ENCODE results near the gene PPARG. TPM values are rescaled to one million over a fixed set of nuclear protein-coding genes. Genes with fewer than 3 reads are reported as not detected.

The PPARG gene
- total and polyA plus RNA-seq, 8 donors: 7.9 to 85.2 (median 29.3) TPM

- H3K36me3 ChIP-seq: peaks cover 0 to 9% (median 0%) of the 10 kb centered on the region in 4 donors
- TF ChIP-seq CTCF (IDR thresholded peaks at IDR 0.05) (no peak), POLR2A (IDR thresholded peaks at IDR 0.05) (no peak), POLR2AphosphoS5 (IDR thresholded peaks at IDR 0.05) (no peak), EP300 (IDR thresholded peaks at IDR 0.05) (no peak)
- peaks cover 12 to 32% (median 22%) of the 10 kb centered on the region in 4 donors for H3K4me1 ChIP-seq
- H3K4me3 ChIP-seq: no peak overlapping the region
- H3K27ac ChIP-seq: no peak overlapping the region
- peak in 1 of 2 donors; percentile 41 for DNase-seq
- no peaks in the 10 kb centered on the region for H3K9me3 ChIP-seq
- 83 to 94% (median 90%) methylated on average over 3 of the region's 3 CpGs for WGBS, 5 donors
- intact Hi-C loops (cut with DNase I; ENCODE audit: low total_unique reads): no loop called here
- H3K27me3 ChIP-seq: no peaks in the 10 kb centered on the region
These were observed 131.5 kb downstream of the PPARG start for GRCh38 chr3:12420393-12420792.

- peaks cover 0 to 9% (median 0%) of the 10 kb centered on the region in 4 donors for H3K36me3 ChIP-seq
- intact Hi-C loops (cut with DNase I; ENCODE audit: low total_unique reads): no loop called here
- 93 to 97% (median 96%) methylated on average over 4 to 5 of the region's 5 CpGs for WGBS, 5 donors
- peaks cover 12 to 38% (median 22%) of the 10 kb centered on the region in 4 donors for H3K4me1 ChIP-seq
- H3K4me3 ChIP-seq: no peak overlapping the region
- TF ChIP-seq EP300 (IDR thresholded peaks at IDR 0.05) (no peak), POLR2A (IDR thresholded peaks at IDR 0.05) (no peak), CTCF (IDR thresholded peaks at IDR 0.05) (no peak), POLR2AphosphoS5 (IDR thresholded peaks at IDR 0.05) (no peak)
- H3K27ac ChIP-seq: no peak overlapping the region
- H3K9me3 ChIP-seq: no peaks in the 10 kb centered on the region
- no peak for DNase-seq
- no peaks in the 10 kb centered on the region for H3K27me3 ChIP-seq
These were observed 132.3 kb downstream of the PPARG start for GRCh38 chr3:12421132-12421531.

- H3K4me3 ChIP-seq: no peak overlapping the region
- peak overlapping the region in 1 of 5 donors; percentile 39 for H3K27ac ChIP-seq
- WGBS, 5 donors: 44 to 70% (median 58%) methylated on average over 4 of the region's 4 CpGs
- intact Hi-C loops (cut with DNase I; ENCODE audit: low total_unique reads): no loop called here
- H3K9me3 ChIP-seq: no peaks in the 10 kb centered on the region
- peaks cover 12 to 41% (median 22%) of the 10 kb centered on the region in 4 donors for H3K4me1 ChIP-seq
- H3K27me3 ChIP-seq: no peaks in the 10 kb centered on the region
- TF ChIP-seq POLR2AphosphoS5 (IDR thresholded peaks at IDR 0.05) (no peak), CTCF (IDR thresholded peaks at IDR 0.05) (no peak), POLR2A (IDR thresholded peaks at IDR 0.05) (no peak), EP300 (IDR thresholded peaks at IDR 0.05) (no peak)
- H3K36me3 ChIP-seq: peaks cover 0 to 9% (median 0%) of the 10 kb centered on the region in 4 donors
- no peak for DNase-seq
These were observed 134.3 kb downstream of the PPARG start for GRCh38 chr3:12423131-12423530.

GRCh38 chr3:12423918-12424630, 135.2 kb downstream of the PPARG start:
- Histone ChIP-seq H3K4me1 (peaks cover 12 to 41% (median 22%) of the 10 kb centered on the region in 4 donors), H3K27me3 (no peaks in the 10 kb centered on the region), H3K9me3 (no peaks in the 10 kb centered on the region), H3K4me3 (no peak overlapping the region), H3K27ac (peak overlapping the region in 4 of 5 donors; percentile 4 to 33 (median 10)), H3K36me3 (peaks cover 0 to 9% (median 0%) of the 10 kb centered on the region in 4 donors)
- TF ChIP-seq POLR2AphosphoS5 (IDR thresholded peaks at IDR 0.05): no peak
- no peak for TF ChIP-seq EP300 (IDR thresholded peaks at IDR 0.05)
- no peak for TF ChIP-seq POLR2A (IDR thresholded peaks at IDR 0.05)
- TF ChIP-seq CTCF (IDR thresholded peaks at IDR 0.05): no peak
- 26 to 43% (median 31%) methylated on average over 6 of the region's 6 CpGs for WGBS, 5 donors
- intact Hi-C loops (cut with DNase I; ENCODE audit: low total_unique reads): no loop called here
- peak; percentile 48 to 49 for DNase-seq

Data from stomach (tissue), 9 donors.